ENCODE data around the gene EPN2.

DNA sequence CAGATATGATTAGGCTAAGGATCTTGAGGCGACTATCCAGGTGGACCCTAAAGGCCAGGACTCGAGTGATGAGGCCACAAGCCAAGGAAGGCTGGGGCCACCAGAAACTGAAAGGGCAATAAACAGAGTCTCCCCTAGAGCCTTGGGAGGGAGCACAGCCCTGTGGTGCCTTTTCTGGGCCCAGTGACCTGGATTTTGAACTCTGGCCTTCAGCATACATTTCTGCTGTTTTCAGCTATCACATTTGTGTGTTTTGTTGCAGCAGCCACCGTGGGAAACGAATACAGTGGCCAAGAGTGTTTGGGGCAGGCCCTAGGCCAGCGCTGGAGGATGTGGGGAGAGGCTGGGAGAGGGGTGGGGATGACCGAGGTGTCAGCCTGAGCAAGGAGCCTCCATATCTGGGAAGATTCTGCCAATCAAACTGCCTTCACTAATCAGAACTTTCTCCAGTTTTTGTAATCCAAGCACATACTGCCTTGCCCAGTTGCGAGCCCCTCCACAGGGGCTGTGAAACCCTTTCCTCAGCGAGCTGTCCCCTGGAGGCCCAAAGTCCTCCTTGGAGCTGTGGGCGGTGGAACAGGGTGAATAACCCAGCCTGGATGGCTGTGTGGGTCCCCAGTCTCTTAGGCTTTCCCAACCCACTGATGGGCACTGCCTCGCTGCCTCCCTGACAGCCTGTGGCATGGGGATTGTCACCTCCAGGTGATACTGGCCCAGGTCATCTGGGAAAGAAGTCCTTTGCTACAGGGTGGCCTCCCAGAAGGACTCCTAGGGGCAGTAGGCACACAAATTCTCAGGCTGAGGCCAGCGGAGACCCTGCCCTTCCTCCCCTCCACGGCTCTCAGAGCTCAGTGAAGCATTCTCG, 108.6 kb downstream of the EPN2 start:
- TF ChIP-seq CTCF (conservative IDR thresholded peaks at IDR 0.05; ENCODE audit: low read depth in 2 of 2) (no peak), REST (IDR thresholded peaks at IDR 0.05; ENCODE audit: unreplicated experiment) (no peak), ZNF331 (CRISPR knock-in tag; IDR thresholded peaks at IDR 0.05; ENCODE audit: low read depth) (no peak), CREB1 (CRISPR knock-in tag; IDR thresholded peaks at IDR 0.05; ENCODE audit: low read depth) (no peak), EZH2 (IDR thresholded peaks at IDR 0.05; ENCODE audit: low read depth, unreplicated experiment) (no peak), POLR2AphosphoS5 (IDR thresholded peaks at IDR 0.05; ENCODE audit: low read depth) (no peak)
